ENCODE data around the gene LRRC8D.

DNA sequence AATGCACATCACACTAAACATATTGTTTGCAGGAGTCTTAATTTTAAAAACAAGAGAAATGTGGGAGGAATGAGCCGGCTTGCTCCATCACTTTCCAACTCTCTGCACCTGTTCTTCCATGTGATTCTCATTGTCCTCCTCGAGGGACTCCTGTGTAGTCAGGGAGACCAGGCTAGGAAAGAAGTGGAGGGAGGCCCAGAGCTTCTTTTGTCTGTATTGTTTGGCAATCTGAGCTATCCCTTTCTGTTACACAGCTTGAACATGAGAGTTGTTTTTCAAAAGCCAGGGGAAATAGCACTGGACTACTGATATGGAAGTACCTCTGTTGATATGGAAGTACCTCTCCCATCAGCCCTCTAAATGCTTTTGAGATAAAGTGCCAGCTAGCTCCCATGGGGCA is 18.8 kb upstream of the LRRC8D start:
- TF ChIP-seq CTCF (IDR thresholded peaks at IDR 0.05): no peak
- TF ChIP-seq POLR2A (IDR thresholded peaks at IDR 0.05): no peak
